ENCODE results near the gene ITPA. TPM values are rescaled to one million over a fixed set of nuclear protein-coding genes. Genes with fewer than 3 reads are reported as not detected.
A peak's percentile ranks its signal among the peaks of the same experiment; 100 is the strongest.
"Not testable (repeated sequence)": the region's sequence is repeated elsewhere in the genome, so short reads cannot be mapped to it uniquely, and the experiment has no call there.

ITPA gene
- polyA plus RNA-seq, 3 donors, result 61.3 to 80.5 (median 69.5) TPM

GRCh38 chr20:3168829-3169590, 40.3 kb upstream of the ITPA start:
- no peak for DNase-seq

- DNase-seq, result no peak
Observed at GRCh38 chr20:3171391-3172125, 37.7 kb upstream of the ITPA start.

- no peak for DNase-seq
Observed at GRCh38 chr20:3172126-3172932, 37.0 kb upstream of the ITPA start.

GRCh38 chr20:3172933-3173609, 36.2 kb upstream of the ITPA start, which contains the start of gene LZTS3:
TSS of gene LZTS3 (minus strand) at chr20:3173549. CDS start at chr20:3167163, 6,386 bp downstream.
- peak; percentile 72 for DNase-seq

GRCh38 chr20:3173610-3174441, 35.5 kb upstream of the ITPA start:
- DNase-seq, result peak; percentile 91

- DNase-seq, result no peak
Observed at GRCh38 chr20:3174442-3175261, 34.6 kb upstream of the ITPA start.

GRCh38 chr20:3175270-3175669, 34.0 kb upstream of the ITPA start:
- no peak for DNase-seq

- DNase-seq, result no peak
Observed at GRCh38 chr20:3177746-3178485, 31.4 kb upstream of the ITPA start.

GRCh38 chr20:3180319-3180718, 29.0 kb upstream of the ITPA start:
- DNase-seq, result no peak

GRCh38 chr20:3181270-3181669, 28.0 kb upstream of the ITPA start:
- no peak for DNase-seq

GRCh38 chr20:3182429-3182828, 26.9 kb upstream of the ITPA start:
- DNase-seq, result not testable (repeated sequence)

- no peak for DNase-seq
Observed at GRCh38 chr20:3183896-3184612, 25.2 kb upstream of the ITPA start.

- DNase-seq, result not testable (repeated sequence)
Observed at GRCh38 chr20:3187861-3188260, 21.4 kb upstream of the ITPA start.

GRCh38 chr20:3188823-3189413, 20.4 kb upstream of the ITPA start:
- DNase-seq, result no peak

- no peak for DNase-seq
Observed at GRCh38 chr20:3189561-3190131, 19.7 kb upstream of the ITPA start.

- DNase-seq, result no peak
Observed at GRCh38 chr20:3190681-3191111, 18.6 kb upstream of the ITPA start.

GRCh38 chr20:3192226-3193015, 16.9 kb upstream of the ITPA start:
- DNase-seq, result no peak
